Loucy (cell line): Measurements from ENCODE around the gene ODAM.

Experiments used
- H2AFZ ChIP-seq: fragments of 200-600 bp; sonication (generic); 2 replicates; pipeline ENCODE4 v1.6.0; 2016; ENCODE audit warnings: antibody characterized with exemption, mild to moderate bottlenecking, low read length, moderate library complexity
- H3F3A ChIP-seq: fragments of 200-600 bp; 2 replicates; pipeline ENCODE4 v1.6.0; 2016; ENCODE audit warnings: antibody characterized with exemption, low read depth, mild to moderate bottlenecking
- H3K27me3 ChIP-seq: fragments of 200-600 bp; sonication (generic); 2 replicates; pipeline ENCODE4 v1.6.1; 2014; ENCODE audit warnings: low read length, mild to moderate bottlenecking; ENCODE audit not compliant: insufficient read depth, poor library complexity, severe bottlenecking
- H3K36me3 ChIP-seq: fragments of 200-600 bp; sonication (generic); 2 replicates; pipeline ENCODE4 v1.6.1; 2016; ENCODE audit warnings: low read length; ENCODE audit not compliant: insufficient read depth
- H3K4me1 ChIP-seq: fragments of 200-600 bp; sonication (generic); 2 replicates; pipeline ENCODE4 v1.5.1; 2014; ENCODE audit warnings: low read length, mild to moderate bottlenecking; ENCODE audit not compliant: insufficient read depth, poor library complexity, severe bottlenecking
- H3K4me2 ChIP-seq: fragments of 200-600 bp; sonication (generic); 2 replicates; pipeline ENCODE4 v1.6.0; 2014; ENCODE audit warnings: antibody characterized with exemption, low read length, low read depth, mild to moderate bottlenecking; ENCODE audit not compliant: poor library complexity, severe bottlenecking
- H3K4me3 ChIP-seq: fragments of 200-600 bp; sonication (generic); 2 replicates; pipeline ENCODE4 v1.5.1; 2014; ENCODE audit warnings: low read length, mild to moderate bottlenecking, mixed read lengths; ENCODE audit not compliant: poor library complexity, severe bottlenecking
- H3K79me2 ChIP-seq: fragments of 200-600 bp; sonication (generic); 2 replicates; pipeline ENCODE4 v1.6.1; 2014; ENCODE audit warnings: low read length; ENCODE audit not compliant: insufficient read depth
- H3K9ac ChIP-seq: fragments of 200-600 bp; sonication (generic); 2 replicates; pipeline ENCODE4 v1.6.0; 2014; ENCODE audit warnings: mild to moderate bottlenecking, low read depth, low read length, moderate library complexity; ENCODE audit not compliant: poor library complexity, severe bottlenecking
- H3K9me2 ChIP-seq: fragments of 200-600 bp; sonication (generic); replicated peaks from 2 replicates; pipeline ENCODE4 v1.6.1; 2016; ENCODE audit warnings: low read depth, low read length, mixed read lengths
- H3K9me3 ChIP-seq: fragments of 200-600 bp; sonication (generic); 2 replicates; pipeline ENCODE4 v1.6.1; 2014; ENCODE audit warnings: mild to moderate bottlenecking, antibody characterized with exemption, low read length, low read depth; ENCODE audit not compliant: insufficient read depth
- H4K20me1 ChIP-seq: fragments of 200-600 bp; sonication (generic); 2 replicates; pipeline ENCODE4 v1.6.0; 2014; ENCODE audit warnings: antibody characterized with exemption, low read length, mild to moderate bottlenecking; ENCODE audit not compliant: insufficient read depth, poor library complexity, severe bottlenecking
- EZH2phosphoT487 ChIP-seq: fragments of 200-600 bp; IDR thresholded peaks from 2 replicates; pipeline ENCODE4 v1.6.1; 2018; ENCODE audit warnings: antibody characterized with exemption, mild to moderate bottlenecking, moderate library complexity, borderline replicate concordance
- TF ChIP-seq, protein P1 (sequence below): fragments of 200-600 bp; sonication (generic); conservative IDR thresholded peaks from 2 replicates; pipeline ENCODE4 v1.5.1; 2014; ENCODE audit warnings: mild to moderate bottlenecking, antibody characterized with exemption, low read length

ODAM gene

DNA sequence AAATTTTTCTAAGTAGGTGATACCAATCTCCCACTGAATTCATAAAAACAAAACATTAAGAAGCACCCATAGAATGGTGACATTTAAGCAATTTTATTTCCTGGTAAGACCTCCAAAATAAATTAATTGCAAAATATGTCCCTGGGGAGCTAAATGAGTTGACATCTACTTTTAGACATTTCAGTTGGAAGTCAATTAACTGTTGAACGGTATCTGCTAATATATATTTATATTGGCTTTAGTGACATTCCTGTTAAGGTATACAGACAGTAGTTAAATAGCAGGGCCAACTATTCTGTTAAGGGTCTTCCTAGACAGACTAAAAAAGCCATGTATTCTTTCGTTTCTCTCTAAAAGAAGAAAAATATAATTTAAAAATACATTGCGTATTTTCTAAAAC lies 41.6 kb upstream of the ODAM start, which contains the start of gene PRR27:
PRR27 (plus strand) TSS at position 301 of the 400 bp plus-strand sequence. CDS start 139 bp downstream, outside the sequence.
- H3K79me2 ChIP-seq, result no peaks in the 10 kb centered on the region
- no peaks in the 10 kb centered on the region for H3K9me2 ChIP-seq
- no peak within 1 kb of the TSS for H3K4me2 ChIP-seq
- H3K4me1 ChIP-seq, result no peaks in the 10 kb centered on the region
- H3K9me3 ChIP-seq, result no peaks in the 10 kb centered on the region
- no peak within 1 kb of the TSS for H3K4me3 ChIP-seq
- H3K9ac ChIP-seq, result no peak within 1 kb of the TSS
- no peaks in the 10 kb centered on the region for H3K27me3 ChIP-seq
- H3F3A ChIP-seq, result no peaks in the 10 kb centered on the region
- no peaks in the 10 kb centered on the region for H3K36me3 ChIP-seq
- no peaks in the 10 kb centered on the region for H4K20me1 ChIP-seq
- no peak within 1 kb of the TSS for H2AFZ ChIP-seq
- TF ChIP-seq, protein P1, sequence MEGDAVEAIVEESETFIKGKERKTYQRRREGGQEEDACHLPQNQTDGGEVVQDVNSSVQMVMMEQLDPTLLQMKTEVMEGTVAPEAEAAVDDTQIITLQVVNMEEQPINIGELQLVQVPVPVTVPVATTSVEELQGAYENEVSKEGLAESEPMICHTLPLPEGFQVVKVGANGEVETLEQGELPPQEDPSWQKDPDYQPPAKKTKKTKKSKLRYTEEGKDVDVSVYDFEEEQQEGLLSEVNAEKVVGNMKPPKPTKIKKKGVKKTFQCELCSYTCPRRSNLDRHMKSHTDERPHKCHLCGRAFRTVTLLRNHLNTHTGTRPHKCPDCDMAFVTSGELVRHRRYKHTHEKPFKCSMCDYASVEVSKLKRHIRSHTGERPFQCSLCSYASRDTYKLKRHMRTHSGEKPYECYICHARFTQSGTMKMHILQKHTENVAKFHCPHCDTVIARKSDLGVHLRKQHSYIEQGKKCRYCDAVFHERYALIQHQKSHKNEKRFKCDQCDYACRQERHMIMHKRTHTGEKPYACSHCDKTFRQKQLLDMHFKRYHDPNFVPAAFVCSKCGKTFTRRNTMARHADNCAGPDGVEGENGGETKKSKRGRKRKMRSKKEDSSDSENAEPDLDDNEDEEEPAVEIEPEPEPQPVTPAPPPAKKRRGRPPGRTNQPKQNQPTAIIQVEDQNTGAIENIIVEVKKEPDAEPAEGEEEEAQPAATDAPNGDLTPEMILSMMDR, result no peak

DNA sequence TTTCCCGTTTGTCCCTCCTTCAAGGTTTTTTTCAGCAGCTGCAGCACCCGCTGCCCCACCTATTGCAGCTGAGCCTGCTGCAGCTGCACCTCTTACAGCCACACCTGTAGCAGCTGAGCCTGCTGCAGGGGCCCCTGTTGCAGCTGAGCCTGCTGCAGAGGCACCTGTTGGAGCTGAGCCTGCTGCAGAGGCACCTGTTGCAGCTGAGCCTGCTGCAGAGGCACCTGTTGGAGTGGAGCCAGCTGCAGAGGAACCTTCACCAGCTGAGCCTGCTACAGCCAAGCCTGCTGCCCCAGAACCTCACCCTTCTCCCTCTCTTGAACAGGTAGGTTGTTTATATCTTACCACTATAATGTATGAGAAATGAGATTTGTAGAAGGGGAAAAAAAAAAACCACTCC lies 36.9 kb upstream of the ODAM start:
- Histone ChIP-seq H3K4me2 (no peak overlapping the region), H3K9me2 (no peaks in the 10 kb centered on the region), H3K9me3 (no peaks in the 10 kb centered on the region), H3K27me3 (no peaks in the 10 kb centered on the region), H3F3A (no peaks in the 10 kb centered on the region), H2AFZ (no peak overlapping the region), H3K79me2 (no peaks in the 10 kb centered on the region), H3K36me3 (no peaks in the 10 kb centered on the region), H3K4me1 (no peaks in the 10 kb centered on the region), H4K20me1 (no peaks in the 10 kb centered on the region), H3K9ac (no peak overlapping the region), H3K4me3 (no peak overlapping the region)
- TF ChIP-seq EZH2phosphoT487, result no peak
- TF ChIP-seq, protein P1, result no peak

DNA sequence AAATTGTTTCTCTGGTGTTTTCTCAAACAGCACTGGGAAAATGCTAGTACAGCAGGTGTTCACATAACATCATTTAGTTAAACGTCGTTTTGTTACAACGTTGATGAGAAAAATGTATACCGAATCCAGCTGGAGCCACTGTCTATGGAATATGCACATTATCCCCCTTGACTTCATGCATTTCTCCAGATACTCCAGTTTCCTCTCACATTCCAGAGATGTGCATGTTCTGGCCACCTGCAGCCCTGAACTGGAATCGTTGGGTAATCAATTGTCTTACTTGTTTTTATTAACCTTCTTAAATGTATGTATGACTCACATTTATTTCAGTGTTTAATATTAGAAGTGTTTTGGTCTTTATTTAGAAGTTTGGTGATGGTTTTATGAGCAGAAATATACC lies 18.4 kb upstream of the ODAM start:
- Histone ChIP-seq H3K4me1 (no peaks in the 10 kb centered on the region), H4K20me1 (no peaks in the 10 kb centered on the region), H2AFZ (no peak overlapping the region), H3K4me3 (no peak overlapping the region), H3K27me3 (no peaks in the 10 kb centered on the region), H3K79me2 (no peaks in the 10 kb centered on the region), H3F3A (no peaks in the 10 kb centered on the region), H3K9ac (no peak overlapping the region), H3K9me3 (no peaks in the 10 kb centered on the region), H3K36me3 (no peaks in the 10 kb centered on the region), H3K4me2 (no peak overlapping the region), H3K9me2 (no peaks in the 10 kb centered on the region)
- TF ChIP-seq EZH2phosphoT487, result no peak
- TF ChIP-seq, protein P1, result no peak
